Endothelial cell of umbilical vein (primary cell): Measurements from ENCODE around the gene CBFB. TPM values are rescaled to one million over a fixed set of nuclear protein-coding genes. Genes with fewer than 3 reads are reported as not detected.

ENCODE experiments used
- BruUV-seq: library from RNA; stranded (reverse); fragments of 400-500 nt; replicated peaks from 2 replicates; lab custom pipeline; 2021; lab: Mats Ljungman, UMichigan
- CTCF ChIA-PET: fragments of 300-600, 350-600 bp; sonication (Branson Sonifier 250); formaldehyde crosslinking; loops from one replicate; lab custom pipeline; 2021; ENCODE audit warnings: antibody characterized with exemption, inconsistent platforms; lab: Charles Lee
- POLR2A ChIA-PET: fragments of 300-600, 350-600 bp; sonication (Branson Sonifier 250); formaldehyde crosslinking; loops from one replicate; lab custom pipeline; 2021; ENCODE audit warnings: antibody characterized with exemption, inconsistent platforms; lab: Charles Lee
- DNase-seq: peaks from one replicate; pipeline ENCODE4 v3.0.0-alpha.2; 2011; ENCODE audit warnings: low read depth, low spot score
- FAIRE-seq: peaks from 2 replicates; lab custom pipeline; 2011; peaks lifted over from hg19 to GRCh38; lab: Jason Lieb, UNC
- H2AFZ ChIP-seq: 2 replicates; pipeline ENCODE4 v1.6.0; 2012; ENCODE audit warnings: low read depth, low read length, control low read depth, inconsistent platforms
- H3K27ac ChIP-seq: 2 replicates; pipeline ENCODE4 v1.5.1; 2011; ENCODE audit warnings: low read depth, mild to moderate bottlenecking, control low read depth, low read length, moderate library complexity; ENCODE audit not compliant: insufficient read depth
- H3K27me3 ChIP-seq, 2 experiments: 2 replicates each; pipeline versions ENCODE4 v1.6.0 to v1.6.1; 2011; ENCODE audit warnings: low read length in 2 of 2, mixed read lengths in 1 of 2; ENCODE audit not compliant: control insufficient read depth in 2 of 2, insufficient read depth in 2 of 2
- H3K36me3 ChIP-seq, 2 experiments: 2 replicates in 1 of 2; 3 replicates in 1 of 2; pipeline ENCODE4 v1.5.1; 2011; ENCODE audit warnings: low read length in 2 of 2, mild to moderate bottlenecking in 1 of 2, moderate library complexity in 1 of 2; ENCODE audit not compliant: control insufficient read depth in 2 of 2, insufficient read depth in 2 of 2; ENCODE audit errors: extremely low read depth in 1 of 2
- H3K4me1 ChIP-seq: 3 replicates; pipeline ENCODE4 v1.5.1; 2011; ENCODE audit warnings: mild to moderate bottlenecking, low read length; ENCODE audit not compliant: control insufficient read depth, insufficient read depth; ENCODE audit errors: extremely low read depth
- H3K4me2 ChIP-seq: 2 replicates; pipeline ENCODE4 v1.6.1; 2011; ENCODE audit warnings: low read length, control low read depth, mixed read lengths; ENCODE audit not compliant: insufficient read depth
- H3K4me3 ChIP-seq, 3 experiments: fragments of 200-600 bp in 1 of 3; sonication (generic), shearing (Covaris generic) in 1 of 3; replicated peaks in 1 of 3; 2 replicates each; pipeline ENCODE4 v1.5.1; 2011 to 2016; ENCODE audit warnings: control low read depth in 3 of 3, low read length in 3 of 3, mild to moderate bottlenecking in 2 of 3, inconsistent platforms in 1 of 3, low read depth in 1 of 3, moderate library complexity in 1 of 3; ENCODE audit not compliant: insufficient read depth in 1 of 3
- H3K79me2 ChIP-seq: 2 replicates; pipeline ENCODE4 v1.6.0; 2012; ENCODE audit warnings: low read length, inconsistent platforms; ENCODE audit not compliant: control insufficient read depth, insufficient read depth
- H3K9ac ChIP-seq: replicated peaks from 2 replicates; pipeline ENCODE3; 2011; ENCODE audit warnings: low read length, control low read depth; ENCODE audit not compliant: insufficient read depth; ENCODE audit errors: extremely low read depth
- H3K9me1 ChIP-seq: replicated peaks from 3 replicates; pipeline ENCODE4 v1.6.0; 2011; ENCODE audit warnings: mild to moderate bottlenecking, low read length; ENCODE audit not compliant: control insufficient read depth, insufficient read depth; ENCODE audit errors: extremely low read depth
- H3K9me3 ChIP-seq: replicated peaks from 2 replicates; pipeline ENCODE4 v1.5.1; 2012; ENCODE audit warnings: low read length, inconsistent platforms; ENCODE audit not compliant: control insufficient read depth, insufficient read depth
- H4K20me1 ChIP-seq: replicated peaks from 2 replicates; pipeline ENCODE3; 2011; ENCODE audit warnings: mild to moderate bottlenecking, low read length; ENCODE audit not compliant: control insufficient read depth, insufficient read depth; ENCODE audit errors: extremely low read depth
- CTCF ChIP-seq, 2 donors: IDR thresholded peaks; 1 replicate in 1 of 2; 2 replicates in 1 of 2; pipeline ENCODE4 v1.5.1; 2011; ENCODE audit warnings: low read length in 2 of 2, mild to moderate bottlenecking in 2 of 2, moderate library complexity in 2 of 2, control low read depth in 1 of 2, inconsistent platforms in 1 of 2, low read depth in 1 of 2; ENCODE audit not compliant: insufficient read depth in 1 of 2; ENCODE audit errors: extremely low read depth in 1 of 2
- EZH2 ChIP-seq: IDR thresholded peaks from 2 replicates; pipeline ENCODE4 v1.6.1; 2012; ENCODE audit warnings: borderline replicate concordance, low read depth, mild to moderate bottlenecking, moderate library complexity, low read length, inconsistent platforms; ENCODE audit not compliant: severe bottlenecking
- FOS ChIP-seq: IDR thresholded peaks from 2 replicates; pipeline ENCODE4 v1.6.1; 2011; ENCODE audit warnings: mild to moderate bottlenecking, low read length, moderate library complexity, borderline replicate concordance; ENCODE audit not compliant: insufficient read depth
- GATA2 ChIP-seq: IDR thresholded peaks from 2 replicates; pipeline ENCODE4 v1.7.0; 2011; ENCODE audit warnings: low read depth, mild to moderate bottlenecking, moderate library complexity, mixed read lengths, low read length; ENCODE audit not compliant: insufficient read length, insufficient read depth
- JUN ChIP-seq: IDR thresholded peaks from 2 replicates; pipeline ENCODE4 v1.6.1; 2011; ENCODE audit warnings: borderline replicate concordance, low read depth; ENCODE audit not compliant: insufficient read length, insufficient read depth
- MAX ChIP-seq: IDR thresholded peaks from 2 replicates; pipeline ENCODE4 v1.6.1; 2011; ENCODE audit not compliant: insufficient read depth, insufficient read length
- MYC ChIP-seq: IDR thresholded peaks from one replicate; pipeline ENCODE4 v1.6.1; 2011; ENCODE audit warnings: mild to moderate bottlenecking, low read depth, low read length
- POLR2A ChIP-seq: IDR thresholded peaks from 2 replicates; pipeline ENCODE4 v1.6.1; 2012; ENCODE audit warnings: low read depth, mild to moderate bottlenecking, control low read depth, low read length
- POLR2AphosphoS5 ChIP-seq: IDR thresholded peaks from 2 replicates; pipeline ENCODE4 v1.6.1; 2012; ENCODE audit warnings: low read depth, mild to moderate bottlenecking, control low read depth, low read length, moderate library complexity; ENCODE audit not compliant: insufficient read depth
- dilution Hi-C: fragments of 300-500 bp; cut with MboI; formaldehyde crosslinking; loops from one replicate; pipeline ENCODE4 v1.15.0; 2019; ENCODE audit warnings: low sequenced_read_pairs; ENCODE audit not compliant: extremely low pct_ligation_motif_present
- intact Hi-C: fragments of 100-400 bp; cut with micrococcal nuclease; formaldehyde crosslinking; loops from one replicate; pipeline ENCODE4 v1.10.0; 2022
- polyA plus RNA-seq, 4 experiments: library from polyadenylated mRNA; depleted of rRNA in 3 of 4; stranded (reverse) in 3 of 4; unstranded in 1 of 4; fragments of >200 nt; gene quantifications; 2 replicates each; pipeline versions ENCODE4 v1.2.1 to v1.2.3, GENCODE V29; 2011 to 2012; ENCODE audit warnings: missing spikeins in 1 of 4
- total RNA-seq: library from RNA; stranded (reverse); gene quantifications from 2 replicates; pipeline ENCODE4 v1.2.3, GENCODE V29; 2021

CBFB gene
- total and polyA plus RNA-seq, 2 donors (not counting 3 experiments of a cell fraction or from before 2014, with no cell fraction given), result 27.8 to 103 TPM

- Histone ChIP-seq H3K9me3 (no peaks in the 10 kb centered on the region), H3K27ac (no peak overlapping the region), H3K9ac (no peak overlapping the region), H3K36me3 (peaks cover 3 to 4% of the 10 kb centered on the region in 2 experiments), H3K4me3 (no peak overlapping the region), H3K4me2 (no peak overlapping the region), H3K79me2 (peaks cover 43% of the 10 kb centered on the region), H3K27me3 (no peaks in the 10 kb centered on the region), H4K20me1 (peaks cover 2% of the 10 kb centered on the region), H3K4me1 (no peaks in the 10 kb centered on the region), H2AFZ (no peak overlapping the region), H3K9me1 (no peaks in the 10 kb centered on the region)
- DNase-seq, result no peak
- ChIA-PET CTCF (interaction anchor here (0.7 kb wide), 1 partner anchor 60 kb away, joined by 3 read pairs; no protein-coding TSS in a partner anchor), POLR2A (no interaction called here)
- no peak for FAIRE-seq
- no TSS peak for BruUV-seq
- intact Hi-C loops (no loop called here), dilution Hi-C loops (no loop called here)
- TF ChIP-seq EZH2 (no peak), MYC (no peak), MAX (no peak), POLR2A (no peak), CTCF (IDR thresholded peaks at IDR 0.05; ENCODE audit: extremely low read depth in 1 of 2, insufficient read depth in 1 of 2, low read depth in 1 of 2, low read length in 2 of 2) (no peak)
These were observed 48.9 kb downstream of the CBFB start for GRCh38 chr16:67077871-67078270.

GRCh38 chr16:67082100-67082499 is 53.2 kb downstream of the CBFB start:
- Histone ChIP-seq H3K4me3 (no peak overlapping the region), H3K9ac (no peak overlapping the region), H3K27me3 (no peaks in the 10 kb centered on the region), H3K4me1 (no peaks in the 10 kb centered on the region), H3K79me2 (peaks cover 41% of the 10 kb centered on the region), H3K27ac (no peak overlapping the region), H3K36me3 (peaks cover 2 to 8% of the 10 kb centered on the region in 2 experiments), H2AFZ (no peak overlapping the region), H3K9me3 (no peaks in the 10 kb centered on the region), H4K20me1 (peaks cover 2% of the 10 kb centered on the region), H3K4me2 (no peak overlapping the region), H3K9me1 (no peaks in the 10 kb centered on the region)
- dilution Hi-C loops, result no loop called here
- ChIA-PET CTCF (interaction anchor here (1.6 to 1.7 kb wide), 3 partner anchors 19 to 128 kb away, joined by 3 to 4 read pairs (median 4); no protein-coding TSS in a partner anchor), POLR2A (interaction anchor here (0.6 kb wide), 1 partner anchor 41 kb away, joined by 3 read pairs; no protein-coding TSS in a partner anchor)
- TF ChIP-seq JUN (no peak), FOS (no peak), MYC (no peak), CTCF (IDR thresholded peaks at IDR 0.05; ENCODE audit: extremely low read depth in 1 of 2, insufficient read depth in 1 of 2, low read depth in 1 of 2, low read length in 2 of 2) (no peak), GATA2 (no peak), POLR2A (no peak), POLR2AphosphoS5 (no peak), MAX (no peak), EZH2 (no peak)
- DNase-seq, result no peak
- intact Hi-C loops, result no loop called here
- no TSS peak for BruUV-seq
- no peak for FAIRE-seq
